HEK293 (cell line): ENCODE data around the gene SURF1.

Source experiments
- CTCF ChIA-PET: fragments of 350-600 bp; formaldehyde crosslinking; extraction: SDS; loops from one replicate; lab custom pipeline; 2021; ENCODE audit warnings: antibody characterized with exemption; lab: Yijun Ruan, JAX
- POLR2A ChIA-PET: fragments of 300-600 bp; formaldehyde crosslinking; extraction: SDS; loops from one replicate; lab custom pipeline; 2020; ENCODE audit warnings: antibody characterized with exemption, inconsistent platforms; lab: Yijun Ruan, JAX
- H3K27ac ChIP-seq: fragments of 200-500 bp; sonication (Bioruptor generic); 2 replicates; pipeline ENCODE4 v1.5.1; 2014; ENCODE audit warnings: low read depth, low read length, control low read depth, inconsistent platforms; ENCODE audit errors: extremely low read depth
- H3K36me3 ChIP-seq, 2 experiments: fragments of 200-500 bp in 1 of 2; sonication (Bioruptor generic) in 1 of 2; 1 replicate in 1 of 2; 2 replicates in 1 of 2; pipeline ENCODE4 v1.5.1; 2014 to 2017; ENCODE audit warnings: inconsistent platforms in 2 of 2, low read length in 2 of 2; ENCODE audit not compliant: control insufficient read depth in 2 of 2, insufficient read depth in 1 of 2
- H3K4me1 ChIP-seq: fragments of 200-500 bp; sonication (Bioruptor generic); 2 replicates; pipeline ENCODE4 v1.5.1; 2014; ENCODE audit warnings: mild to moderate bottlenecking, low read length, inconsistent platforms; ENCODE audit not compliant: control insufficient read depth, insufficient read depth
- H3K4me3 ChIP-seq: 2 replicates; pipeline ENCODE4 v1.5.1; 2011; ENCODE audit warnings: low read depth, mild to moderate bottlenecking, control low read depth, low read length, moderate library complexity
- H3K9me3 ChIP-seq: fragments of 200-500 bp; sonication (Bioruptor generic); 2 replicates; pipeline ENCODE4 v1.5.1; 2014; ENCODE audit warnings: low read depth, low read length, inconsistent platforms; ENCODE audit not compliant: control insufficient read depth, insufficient read depth
- ATF2 ChIP-seq: fragments of 450-650 bp; formaldehyde crosslinking; IDR thresholded peaks from 2 replicates; pipeline ENCODE4 v1.5.1; 2016; ENCODE audit warnings: missing biosample characterization, missing genetic modification characterization, low read depth
- EGR2 ChIP-seq: fragments of 450-650 bp; formaldehyde crosslinking; IDR thresholded peaks from 2 replicates; pipeline ENCODE4 v1.5.1; 2016; ENCODE audit warnings: low read depth, missing biosample characterization, missing genetic modification characterization
- GLIS1 ChIP-seq: fragments of 450-650 bp; formaldehyde crosslinking; IDR thresholded peaks from 2 replicates; pipeline ENCODE4 v1.5.1; 2016; ENCODE audit warnings: missing biosample characterization, missing genetic modification characterization
- INSM2 ChIP-seq: fragments of 450-650 bp; formaldehyde crosslinking; IDR thresholded peaks from 2 replicates; pipeline ENCODE4 v1.5.1; 2016; ENCODE audit warnings: missing biosample characterization, missing genetic modification characterization
- MEIS1 ChIP-seq: sonication (generic); formaldehyde crosslinking; IDR thresholded peaks from 2 replicates; pipeline ENCODE4 v1.8.1; 2022; ENCODE audit warnings: missing genetic modification reagents, mild to moderate bottlenecking, borderline replicate concordance
- PRDM10 ChIP-seq: fragments of 450-650 bp; formaldehyde crosslinking; IDR thresholded peaks from 2 replicates; pipeline ENCODE4 v1.5.1; 2016; ENCODE audit warnings: missing biosample characterization, missing genetic modification characterization
- SCRT2 ChIP-seq: fragments of 450-650 bp; formaldehyde crosslinking; IDR thresholded peaks from 2 replicates; pipeline ENCODE4 v1.5.1; 2016; ENCODE audit warnings: missing biosample characterization, missing genetic modification characterization
- WT1 ChIP-seq: fragments of 450-650 bp; formaldehyde crosslinking; IDR thresholded peaks from 2 replicates; pipeline ENCODE4 v1.5.1; 2016; ENCODE audit warnings: missing biosample characterization, missing genetic modification characterization
- ZBTB6 ChIP-seq: fragments of 450-650 bp; formaldehyde crosslinking; IDR thresholded peaks from 2 replicates; pipeline ENCODE4 v1.5.1; 2017; ENCODE audit warnings: missing biosample characterization, missing genetic modification characterization
- ZIC2 ChIP-seq: fragments of 450-650 bp; formaldehyde crosslinking; IDR thresholded peaks from 2 replicates; pipeline ENCODE4 v1.5.1; 2016; ENCODE audit warnings: missing biosample characterization, missing genetic modification characterization
- ZNF138 ChIP-seq: fragments of 450-650 bp; formaldehyde crosslinking; IDR thresholded peaks from 2 replicates; pipeline ENCODE4 v1.5.1; 2016; ENCODE audit warnings: missing biosample characterization, missing genetic modification characterization, borderline replicate concordance
- ZNF274 ChIP-seq, 2 experiments: fragments of 200-500 bp in 1 of 2; fragments of 450-650 bp in 1 of 2; sonication (Bioruptor generic) in 1 of 2; formaldehyde crosslinking in 1 of 2; IDR thresholded peaks; 2 replicates each; pipeline versions ENCODE4 v1.5.1 to v1.6.1; 2014 to 2016; ENCODE audit warnings: borderline replicate concordance in 1 of 2, inconsistent platforms in 1 of 2, low read length in 1 of 2, missing biosample characterization in 1 of 2, missing genetic modification characterization in 1 of 2
- ZNF280C ChIP-seq: fragments of 450-650 bp; formaldehyde crosslinking; IDR thresholded peaks from 2 replicates; pipeline ENCODE4 v1.5.1; 2016; ENCODE audit warnings: missing biosample characterization, missing genetic modification characterization
- ZNF449 ChIP-seq: fragments of 450-650 bp; formaldehyde crosslinking; IDR thresholded peaks from 2 replicates; pipeline ENCODE4 v1.5.1; 2017; ENCODE audit warnings: missing biosample characterization, mild to moderate bottlenecking, missing genetic modification characterization, moderate library complexity
- ZNF596 ChIP-seq: fragments of 450-650 bp; IDR thresholded peaks from 2 replicates; pipeline ENCODE4 v1.5.0; 2018; ENCODE audit warnings: missing biosample characterization, mild to moderate bottlenecking, missing genetic modification characterization, moderate library complexity
- ZNF600 ChIP-seq: fragments of 450-650 bp; formaldehyde crosslinking; IDR thresholded peaks from 2 replicates; pipeline ENCODE4 v1.5.1; 2016; ENCODE audit warnings: missing biosample characterization, missing genetic modification characterization
- ZNF658 ChIP-seq: fragments of 450-650 bp; formaldehyde crosslinking; IDR thresholded peaks from 2 replicates; pipeline ENCODE4; 2016; ENCODE audit warnings: missing biosample characterization, missing genetic modification characterization
- ZNF677 ChIP-seq: fragments of 450-650 bp; IDR thresholded peaks from 2 replicates; pipeline ENCODE4 v1.5.0; 2018; ENCODE audit warnings: missing biosample characterization, mild to moderate bottlenecking, missing genetic modification characterization, moderate library complexity
- ZNF692 ChIP-seq: fragments of 450-650 bp; formaldehyde crosslinking; IDR thresholded peaks from 2 replicates; pipeline ENCODE4 v1.5.1; 2016; ENCODE audit warnings: missing biosample characterization, missing genetic modification characterization
- ZSCAN18 ChIP-seq: fragments of 450-650 bp; formaldehyde crosslinking; IDR thresholded peaks from 2 replicates; pipeline ENCODE4 v1.5.1; 2016; ENCODE audit warnings: missing biosample characterization, missing genetic modification characterization

Gene SURF1

GRCh38 chr9:133372144-133372543 is 15.9 kb upstream of the SURF1 start (continued):
- TF ChIP-seq MEIS1 (CRISPR knock-in tag) (no peak), ZNF692 (no peak), ZSCAN18 (tag by site-specific recombination) (no peak), INSM2 (no peak)

- CTCF ChIA-PET: interaction anchor here (0.5 to 2.4 kb wide), 5 partner anchors 9 to 355 kb away, joined by 3 to 9 read pairs (median 4); no protein-coding TSS in a partner anchor
- Histone ChIP-seq H3K4me1 (no peaks in the 10 kb centered on the region), H3K27ac (no peak overlapping the region), H3K36me3 (peaks cover 7 to 66% of the 10 kb centered on the region in 2 experiments; a peak in 2 of 3 replicates), H3K9me3 (no peaks in the 10 kb centered on the region), H3K4me3 (no peak overlapping the region)
- POLR2A ChIA-PET: interaction anchor here (1.1 to 3.8 kb wide), 6 partner anchors 9 to 88 kb away, joined by 4 to 24 read pairs (median 8); partner anchors contain the start of genes CACFD1, MED22, RPL7A and SURF1
- TF ChIP-seq ZNF600 (0 out of 2 replicates have a peak, but pooled peaks have one; percentile 38), SCRT2 (peak; percentile 30; the same call in 1 of the 2 replicates), ZNF596 (tag by site-specific recombination) (no peak), ZNF677 (no peak), WT1 (tag by site-specific recombination) (peak; percentile 48; the same call in 1 of the 2 replicates), GLIS1 (tag by site-specific recombination) (peak; percentile 40; the same call in 1 of the 2 replicates), ZNF280C (tag by site-specific recombination) (no peak), EGR2 (tag by site-specific recombination) (peak; percentile 34; the same call in 1 of the 2 replicates), ZBTB6 (tag by site-specific recombination) (peak; percentile 95), ZNF658 (no peak), PRDM10 (tag by site-specific recombination) (no peak), ZIC2 (tag by site-specific recombination) (peak; percentile 23; the same call in 1 of the 2 replicates), ZNF274 (IDR thresholded peaks at IDR 0.05; ENCODE audit: low read length) (no peak), ZNF274 (tag by site-specific recombination; IDR thresholded peaks at IDR 0.05; ENCODE audit: borderline replicate concordance) (no peak), ZNF138 (tag by site-specific recombination) (no peak), ZNF449 (tag by site-specific recombination) (peak; percentile 70), ATF2 (tag by site-specific recombination) (no peak)
These were observed 15.0 kb upstream of the SURF1 start for GRCh38 chr9:133371261-133371711.
